ENCODE data around the gene GSTO1.
A peak's percentile ranks its signal among the peaks of the same experiment; 100 is the strongest.

Gene GSTO1

DNA sequence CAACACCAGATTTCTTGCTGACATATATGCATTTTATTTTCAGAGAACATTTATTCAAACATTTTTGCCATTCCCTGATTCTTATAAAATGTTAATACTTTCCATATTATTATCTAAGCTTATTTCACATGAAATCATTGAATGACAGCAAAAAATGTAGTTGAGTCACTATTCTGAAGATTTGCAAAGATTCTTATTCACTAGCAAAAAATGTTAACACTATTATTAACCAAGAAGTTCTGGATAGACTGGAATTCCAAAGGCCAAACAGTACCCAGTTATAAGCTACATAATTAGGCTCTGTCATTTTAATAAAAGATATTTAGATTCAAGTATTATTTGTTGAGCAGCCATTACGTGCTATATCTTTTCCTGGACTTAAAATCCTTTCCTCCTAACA lies 18.6 kb downstream of the GSTO1 start:
- H3K27ac ChIP-seq: no peak overlapping the region
- CTCF ChIA-PET: interaction anchor here (1.8 to 3.3 kb wide), 3 partner anchors 12 to 78 kb away, joined by 5 to 50 read pairs (median 13); partner anchors contain the start of gene CFAP58
- TF ChIP-seq, protein P1, sequence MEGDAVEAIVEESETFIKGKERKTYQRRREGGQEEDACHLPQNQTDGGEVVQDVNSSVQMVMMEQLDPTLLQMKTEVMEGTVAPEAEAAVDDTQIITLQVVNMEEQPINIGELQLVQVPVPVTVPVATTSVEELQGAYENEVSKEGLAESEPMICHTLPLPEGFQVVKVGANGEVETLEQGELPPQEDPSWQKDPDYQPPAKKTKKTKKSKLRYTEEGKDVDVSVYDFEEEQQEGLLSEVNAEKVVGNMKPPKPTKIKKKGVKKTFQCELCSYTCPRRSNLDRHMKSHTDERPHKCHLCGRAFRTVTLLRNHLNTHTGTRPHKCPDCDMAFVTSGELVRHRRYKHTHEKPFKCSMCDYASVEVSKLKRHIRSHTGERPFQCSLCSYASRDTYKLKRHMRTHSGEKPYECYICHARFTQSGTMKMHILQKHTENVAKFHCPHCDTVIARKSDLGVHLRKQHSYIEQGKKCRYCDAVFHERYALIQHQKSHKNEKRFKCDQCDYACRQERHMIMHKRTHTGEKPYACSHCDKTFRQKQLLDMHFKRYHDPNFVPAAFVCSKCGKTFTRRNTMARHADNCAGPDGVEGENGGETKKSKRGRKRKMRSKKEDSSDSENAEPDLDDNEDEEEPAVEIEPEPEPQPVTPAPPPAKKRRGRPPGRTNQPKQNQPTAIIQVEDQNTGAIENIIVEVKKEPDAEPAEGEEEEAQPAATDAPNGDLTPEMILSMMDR (conservative IDR thresholded peaks at IDR 0.05; ENCODE audit: low read depth): no peak
- DNase-seq (ENCODE audit: low spot score): no peak
- POLR2A ChIA-PET (ENCODE audit: low non-redundant PET): no interaction called here

- ChIA-PET POLR2A (ENCODE audit: low non-redundant PET) (interaction anchor here (1.4 kb wide), 1 partner anchor 80 kb away, joined by 3 read pairs; the partner anchor contains the start of gene CFAP58), CTCF (interaction anchor here (0.6 to 3.3 kb wide), 19 partner anchors 8 to 386 kb away, joined by 3 to 50 read pairs (median 4); partner anchors contain the start of genes CFAP58 and ITPRIP)
- DNase-seq (ENCODE audit: low spot score): no peak
- TF ChIP-seq, protein P1 (conservative IDR thresholded peaks at IDR 0.05; ENCODE audit: low read depth): no peak
- H3K27ac ChIP-seq: no peak overlapping the region
Measured at GRCh38 chr10:104273899-104274575, 19.3 kb downstream of the GSTO1 start.

DNA sequence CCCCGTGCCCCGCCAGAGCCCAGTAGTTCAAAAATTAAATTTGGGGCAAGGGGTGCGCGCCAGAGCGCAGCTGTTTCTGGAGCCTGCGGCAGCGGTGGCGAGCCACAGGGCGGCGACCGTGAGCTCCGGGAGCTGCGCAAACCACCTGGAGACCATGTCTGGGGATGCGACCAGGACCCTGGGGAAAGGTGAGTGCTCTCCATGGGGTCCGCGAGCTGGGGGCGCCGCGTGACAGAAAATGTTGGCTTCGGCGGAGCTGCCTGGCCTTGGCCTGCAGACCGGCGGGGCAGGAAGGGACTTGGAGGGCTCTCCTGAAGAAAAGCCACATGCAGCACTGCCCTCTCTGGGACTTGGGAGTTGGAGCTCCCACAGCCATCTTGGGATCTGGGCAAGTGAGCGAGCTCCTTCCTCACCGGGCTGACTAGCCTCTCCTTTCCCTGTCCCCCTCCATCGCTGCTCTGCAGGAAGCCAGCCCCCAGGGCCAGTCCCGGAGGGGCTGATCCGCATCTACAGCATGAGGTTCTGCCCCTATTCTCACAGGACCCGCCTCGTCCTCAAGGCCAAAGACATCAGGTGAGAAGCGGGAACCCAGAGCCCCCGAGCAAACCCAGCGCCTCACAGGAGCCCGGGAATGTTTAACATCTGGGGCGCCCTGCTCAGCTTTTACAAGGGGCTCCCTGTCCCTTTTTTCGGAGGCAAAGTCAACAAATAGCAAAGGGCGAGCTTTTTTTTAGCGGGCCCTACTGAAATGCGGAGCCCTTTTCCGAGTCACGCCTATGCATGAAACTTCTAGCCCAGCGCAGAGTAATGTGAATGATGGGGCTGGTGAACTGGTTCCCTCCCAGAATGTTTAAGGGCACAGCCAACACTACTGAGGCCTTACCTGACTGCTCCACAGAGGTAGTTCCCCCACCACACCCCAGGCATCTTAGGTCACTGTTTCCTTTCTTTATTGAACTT lies 20.4 kb downstream of the GSTO1 start:
- peak; percentile 88 for DNase-seq (ENCODE audit: low spot score)
- TF ChIP-seq, protein P1 (conservative IDR thresholded peaks at IDR 0.05; ENCODE audit: low read depth): peak; percentile 96
- POLR2A ChIA-PET (ENCODE audit: low non-redundant PET): interaction anchor here (0.7 to 1.4 kb wide), 3 partner anchors 17 to 79 kb away, joined by 3 read pairs; partner anchors contain the start of gene CFAP58
- peak overlapping the region; percentile 73 for H3K27ac ChIP-seq
- CTCF ChIA-PET: interaction anchor here (0.6 to 3.3 kb wide), 23 partner anchors 8 to 387 kb away, joined by 3 to 50 read pairs (median 4); partner anchors contain the start of genes CFAP58 and ITPRIP

DNA sequence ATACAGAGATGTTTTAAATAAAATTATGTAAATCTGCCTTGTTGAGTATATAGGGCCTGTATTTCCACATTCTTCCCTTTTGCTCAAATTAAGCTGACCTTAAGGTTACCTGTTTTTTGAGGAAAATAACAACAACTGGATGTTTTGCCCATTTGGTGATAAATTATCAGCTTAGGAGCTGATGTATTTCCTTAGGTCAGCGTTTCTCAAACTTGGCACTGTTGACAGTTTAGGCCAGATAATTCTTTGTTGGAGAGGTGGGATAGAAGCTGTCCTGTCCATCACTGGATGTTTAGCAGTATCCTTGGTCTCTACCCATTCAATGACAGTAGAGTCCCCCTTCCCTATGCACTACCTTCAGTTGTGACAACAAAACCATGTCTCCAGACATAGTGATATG lies 21.5 kb downstream of the GSTO1 start:
- POLR2A ChIA-PET (ENCODE audit: low non-redundant PET): no interaction called here
- no peak overlapping the region for H3K27ac ChIP-seq
- CTCF ChIA-PET: interaction anchor here (0.6 to 3.3 kb wide), 4 partner anchors 30 to 426 kb away, joined by 3 to 50 read pairs (median 3); partner anchors contain the start of gene CFAP58
- no peak for DNase-seq (ENCODE audit: low spot score)
- TF ChIP-seq, protein P1 (conservative IDR thresholded peaks at IDR 0.05; ENCODE audit: low read depth): no peak

DNA sequence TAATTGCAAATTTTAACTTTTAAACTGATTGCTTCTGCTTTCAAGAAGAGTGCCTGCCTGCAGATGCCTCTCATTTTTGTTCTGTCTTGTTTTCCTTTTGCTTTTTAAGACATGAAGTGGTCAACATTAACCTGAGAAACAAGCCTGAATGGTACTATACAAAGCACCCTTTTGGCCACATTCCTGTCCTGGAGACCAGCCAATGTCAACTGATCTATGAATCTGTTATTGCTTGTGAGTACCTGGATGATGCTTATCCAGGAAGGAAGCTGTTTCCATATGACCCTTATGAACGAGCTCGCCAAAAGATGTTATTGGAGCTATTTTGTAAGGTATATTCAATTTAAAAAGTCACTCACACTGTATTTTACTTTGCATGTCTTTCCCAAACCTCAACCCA lies 23.1 kb downstream of the GSTO1 start:
- DNase-seq (ENCODE audit: low spot score): no peak
- POLR2A ChIA-PET (ENCODE audit: low non-redundant PET): no interaction called here
- H3K27ac ChIP-seq: no peak overlapping the region
- CTCF ChIA-PET: interaction anchor here (1.0 kb wide), 1 partner anchor 13 kb away, joined by 3 read pairs; no protein-coding TSS in a partner anchor
- TF ChIP-seq, protein P1 (conservative IDR thresholded peaks at IDR 0.05; ENCODE audit: low read depth): no peak
